Stimulated activated CD8-positive, alpha-beta memory T cell treated with anti-CD3 and anti-CD28 coated beads, Interleukin-12 subunit alpha, Interleukin-12 subunit beta, amount 100 ng/mL, for 24 hours (primary cell): ENCODE results near the gene ACOXL.

Experiments used
- DNase-seq: peaks from one replicate; pipeline ENCODE4 v3.0.0-alpha.2; 2020; ENCODE audit errors: extremely low read depth

ACOXL gene

DNA sequence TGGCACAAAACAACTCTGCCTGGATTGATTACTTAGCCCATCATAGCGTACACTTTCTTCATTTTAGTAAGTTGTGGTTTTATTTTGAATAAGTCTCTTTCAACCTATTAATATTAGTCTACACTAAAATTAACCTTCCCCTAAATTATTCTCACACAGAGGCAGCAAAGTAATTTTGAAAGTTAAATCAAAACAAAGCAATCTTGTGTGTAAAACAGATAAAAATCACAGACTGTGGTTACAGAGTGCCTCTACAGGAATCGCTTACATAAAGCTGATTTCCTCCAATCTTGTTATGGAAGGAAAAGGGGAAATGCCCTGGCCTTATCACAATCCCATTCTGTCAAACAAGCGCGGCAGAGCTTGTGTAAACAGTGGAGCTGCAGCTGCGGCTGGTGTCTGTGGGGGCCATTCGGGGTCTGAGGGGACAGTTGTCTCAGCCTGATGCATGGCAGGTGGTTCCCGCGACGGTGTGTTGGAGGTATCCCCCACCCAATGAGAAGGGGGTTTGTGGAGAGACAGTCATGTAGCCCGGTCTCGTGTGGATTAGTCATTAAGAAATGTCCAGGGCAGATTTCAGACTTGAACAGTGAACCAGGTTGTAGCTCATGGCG, 430.5 kb downstream of the ACOXL start:
- DNase-seq, result no peak

DNA sequence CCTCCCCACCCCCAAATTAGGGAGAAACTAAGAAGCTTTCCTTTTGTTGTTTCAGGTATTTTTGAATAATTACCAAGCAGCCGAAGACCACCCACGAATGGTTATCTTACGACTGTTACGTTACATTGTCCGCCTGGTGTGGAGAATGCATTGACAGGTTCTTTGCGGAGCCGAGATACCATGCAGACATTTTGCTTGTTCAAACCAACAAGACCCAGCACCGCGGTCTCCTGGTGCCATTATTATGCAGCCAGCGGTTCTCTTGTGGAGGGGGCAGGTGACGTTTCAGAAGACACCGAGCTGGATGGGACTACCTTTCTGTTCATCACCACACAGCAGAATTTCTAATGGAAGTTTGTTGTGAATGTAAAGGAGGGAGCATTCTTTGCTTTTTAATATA, 431.7 kb downstream of the ACOXL start:
- no peak for DNase-seq

DNA sequence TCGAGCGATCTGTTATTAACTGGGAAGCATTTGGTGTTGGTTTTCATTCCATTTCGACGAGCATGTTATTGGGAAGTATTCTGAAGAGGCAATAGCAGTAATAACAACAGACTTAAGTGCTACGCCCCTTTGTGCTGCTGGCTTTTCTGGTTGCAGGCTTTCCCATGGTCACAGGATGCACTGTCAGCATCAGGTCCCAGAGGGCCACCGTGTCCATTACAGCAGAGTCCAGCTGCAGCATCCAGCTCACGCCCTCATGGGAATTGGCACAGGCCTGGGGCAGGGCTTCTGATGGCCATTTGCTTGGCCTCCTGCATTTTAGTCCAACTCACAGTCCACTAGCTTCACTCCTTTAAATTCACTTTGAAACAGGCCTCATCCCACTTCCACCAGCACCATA, 432.7 kb downstream of the ACOXL start:
- no peak for DNase-seq

- DNase-seq, result no peak
Observed at GRCh38 chr2:111166115-111166514, 433.7 kb downstream of the ACOXL start.

GRCh38 chr2:111167076-111167862, 434.9 kb downstream of the ACOXL start:
- no peak for DNase-seq

DNA sequence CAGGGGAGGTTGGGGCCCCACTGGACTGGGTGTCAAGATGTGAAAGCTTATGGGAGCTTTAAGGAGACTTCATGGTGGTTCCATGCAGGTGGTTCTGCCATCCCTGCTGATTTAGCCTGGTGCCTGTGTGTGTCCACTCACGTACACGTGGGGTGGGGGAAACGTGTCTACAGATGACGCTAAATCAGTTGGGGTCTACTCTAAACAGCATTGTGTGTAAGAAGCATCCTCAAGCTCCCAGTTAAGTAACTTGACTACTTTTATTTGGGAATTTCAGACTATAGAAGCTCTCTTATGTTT, 435.4 kb downstream of the ACOXL start:
- DNase-seq, result no peak
